22Rv1 (cell line): ENCODE measurements around the gene CRKL.
"Not testable (repeated sequence)": the region's sequence is repeated elsewhere in the genome, so short reads cannot be mapped to it uniquely, and the experiment has no call there.

Experiments used
- H3K27ac ChIP-seq: fragments of 450-650 bp; 2 replicates; pipeline ENCODE4 v1.5.1; 2017
- CTCF ChIP-seq: fragments of 450-650 bp; IDR thresholded peaks from 2 replicates; pipeline ENCODE4 v1.5.1; 2017; ENCODE audit warnings: mild to moderate bottlenecking
- ZFX ChIP-seq: fragments of 450-650 bp; IDR thresholded peaks from 2 replicates; pipeline ENCODE4 v1.6.1; 2017; ENCODE audit warnings: antibody characterized with exemption, borderline replicate concordance

Gene CRKL

GRCh38 chr22:20903093-20903492 is 14.1 kb upstream of the CRKL start:
- TF ChIP-seq CTCF (no peak), ZFX (no peak)
- H3K27ac ChIP-seq: no peak overlapping the region

DNA sequence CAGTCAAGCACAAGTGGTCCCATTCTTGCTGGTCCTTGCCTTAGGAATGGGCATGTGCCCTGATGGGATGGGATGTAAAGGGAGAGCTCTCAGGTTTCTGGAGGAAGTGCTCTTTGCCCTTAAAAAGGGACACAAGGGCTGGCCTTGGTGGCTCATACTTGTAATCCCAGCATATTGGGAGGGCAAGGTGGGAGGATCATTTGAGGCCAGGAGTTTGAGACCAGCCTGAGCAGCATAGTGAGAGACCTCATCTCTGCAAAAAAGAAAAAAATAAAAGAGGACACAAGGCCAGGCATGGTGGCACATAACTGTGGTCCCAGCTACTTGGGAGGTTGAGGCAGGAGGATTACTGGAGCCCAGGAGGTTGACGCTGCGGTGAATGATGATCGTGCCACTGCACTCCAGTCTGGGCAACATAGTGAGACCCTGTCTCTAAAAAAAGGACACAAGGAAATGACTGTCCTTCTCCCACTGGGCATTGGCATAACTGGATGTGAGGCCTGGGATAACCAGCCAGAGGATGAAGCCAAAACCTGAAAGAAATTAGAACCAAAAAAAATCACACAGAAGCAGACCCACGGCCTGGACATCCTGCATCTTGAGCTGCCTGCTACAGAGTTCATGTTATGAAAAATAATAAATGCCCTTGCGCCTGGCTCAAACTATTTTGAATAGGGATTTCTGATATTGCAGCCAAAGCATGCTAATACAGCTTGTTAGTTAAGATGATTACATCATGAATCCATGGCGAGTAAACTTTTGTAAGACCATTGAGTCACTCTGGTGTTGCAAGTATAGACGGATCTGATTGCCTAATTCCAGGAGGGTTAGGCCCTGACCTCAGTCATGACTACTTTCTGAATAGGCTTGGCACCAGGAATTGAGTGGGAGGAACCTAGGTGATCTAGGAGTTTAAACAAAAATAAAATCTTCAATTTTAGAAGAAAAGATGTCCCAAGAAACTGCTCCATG is 12.9 kb upstream of the CRKL start:
- H3K27ac ChIP-seq: no peak overlapping the region
- TF ChIP-seq ZFX (no peak), CTCF (no peak)

DNA sequence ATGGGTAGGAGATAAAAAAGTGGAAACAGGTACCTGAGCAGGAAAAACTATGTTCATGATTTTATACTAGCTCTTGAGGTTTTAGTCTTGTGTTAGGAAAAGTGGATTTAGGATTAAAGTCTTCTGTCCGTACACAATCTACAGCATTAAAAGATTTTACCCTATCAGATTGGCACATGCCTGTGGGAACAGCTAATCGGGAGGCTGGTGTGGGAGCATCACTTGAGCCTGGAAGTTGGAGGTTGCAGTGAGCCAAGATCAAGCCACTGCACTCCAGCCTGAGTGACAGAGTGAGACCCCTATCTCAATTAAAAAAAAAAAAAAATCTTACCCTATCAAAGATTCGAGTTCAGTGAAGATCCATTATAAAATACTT is 12.2 kb upstream of the CRKL start:
- TF ChIP-seq CTCF (no peak), ZFX (no peak)
- H3K27ac ChIP-seq: no peak overlapping the region

DNA sequence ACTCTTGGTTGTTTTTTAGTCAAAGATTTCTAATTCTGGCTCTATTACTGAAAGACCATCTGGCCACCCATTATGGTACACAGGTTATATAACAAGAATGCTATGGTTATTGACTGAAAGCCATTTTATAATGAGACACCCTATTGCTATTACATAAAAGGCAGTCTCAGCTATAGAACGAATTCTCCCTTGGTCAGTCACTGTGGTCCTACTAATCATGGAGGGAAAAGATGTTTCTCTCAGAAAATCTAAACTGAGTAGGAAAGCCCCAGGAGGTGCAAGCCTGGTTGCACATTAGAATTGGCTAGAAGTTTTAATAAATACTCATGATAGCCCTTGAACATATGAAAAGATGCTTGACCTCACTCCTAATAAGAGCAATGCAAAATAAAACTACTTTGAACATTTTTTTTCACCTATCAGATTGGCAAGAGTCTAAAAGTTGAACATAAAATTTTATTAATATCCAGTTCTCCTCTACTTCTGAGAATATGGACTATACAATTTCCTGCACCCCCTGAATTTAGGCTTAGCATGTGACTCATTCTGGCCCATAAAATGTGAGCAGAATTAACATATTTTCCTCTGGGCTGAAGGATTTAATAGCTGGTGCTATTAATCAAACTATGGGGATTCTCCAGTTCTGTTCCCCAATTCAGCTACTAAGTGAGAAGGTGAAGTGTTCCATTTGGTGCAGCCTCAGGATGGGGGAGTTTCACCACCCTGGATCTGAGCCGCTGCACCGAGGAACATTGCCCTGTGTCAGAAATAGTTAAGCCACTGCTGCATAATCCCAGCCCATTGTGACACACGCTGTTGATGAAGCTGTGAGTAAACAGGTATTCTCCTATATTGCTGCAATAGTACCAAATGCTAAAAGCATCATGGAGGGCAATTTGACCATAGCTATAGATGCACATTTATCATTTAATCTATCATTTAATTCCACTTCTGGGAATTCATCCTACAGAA is 11.5 kb upstream of the CRKL start:
- H3K27ac ChIP-seq: no peak overlapping the region
- TF ChIP-seq CTCF (no peak), ZFX (no peak)

GRCh38 chr22:20906387-20906767 is 10.8 kb upstream of the CRKL start:
- no peak overlapping the region for H3K27ac ChIP-seq
- TF ChIP-seq CTCF: no peak
- TF ChIP-seq ZFX: no peak

- not testable (repeated sequence) for H3K27ac ChIP-seq
These were observed 8.5 kb upstream of the CRKL start for GRCh38 chr22:20908717-20909116.

DNA sequence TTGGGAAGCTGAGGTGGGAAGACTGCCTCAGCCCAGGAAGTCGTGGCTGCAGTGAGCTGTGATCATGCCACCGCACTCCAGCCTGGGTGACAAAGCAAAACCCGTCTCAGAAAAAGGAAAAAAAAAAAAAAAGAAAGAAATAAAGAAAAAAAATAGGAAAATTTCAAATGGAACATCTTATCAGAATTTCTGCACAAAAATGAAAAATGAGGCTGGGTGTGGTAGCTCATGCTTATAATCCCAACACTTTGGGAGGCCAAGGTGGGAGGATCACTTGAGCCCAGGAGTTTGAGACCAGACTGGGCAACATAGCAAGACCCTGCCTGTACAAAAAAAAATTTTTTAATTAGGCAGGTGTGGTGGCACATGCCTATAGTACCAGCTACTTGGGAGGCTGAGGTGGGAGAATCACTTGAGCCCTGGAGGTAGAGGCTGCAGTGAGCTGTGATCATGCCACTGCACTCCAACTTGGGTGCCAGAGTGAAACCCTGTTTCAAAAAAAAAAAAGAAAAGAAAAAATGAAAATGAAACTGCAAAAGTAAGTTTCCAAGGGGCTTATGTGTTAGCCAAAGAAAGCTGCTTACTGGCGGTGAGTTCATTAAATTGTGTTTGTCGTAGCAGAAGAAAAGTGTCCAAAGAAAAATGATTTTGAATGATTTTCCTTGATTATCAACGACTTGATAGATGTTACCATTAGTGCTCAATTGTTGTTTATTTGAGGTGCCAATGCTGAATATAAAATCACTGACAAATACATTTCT is 7.5 kb upstream of the CRKL start:
- no peak overlapping the region for H3K27ac ChIP-seq
- TF ChIP-seq CTCF: no peak
- no peak for TF ChIP-seq ZFX
